Fibroblast of skin of right quadriceps (primary cell): ENCODE measurements around the gene NCS1.

Experiments
- DNase-seq: peaks from one replicate; pipeline ENCODE4 v3.0.0-alpha.2; 2013

The NCS1 gene

DNA sequence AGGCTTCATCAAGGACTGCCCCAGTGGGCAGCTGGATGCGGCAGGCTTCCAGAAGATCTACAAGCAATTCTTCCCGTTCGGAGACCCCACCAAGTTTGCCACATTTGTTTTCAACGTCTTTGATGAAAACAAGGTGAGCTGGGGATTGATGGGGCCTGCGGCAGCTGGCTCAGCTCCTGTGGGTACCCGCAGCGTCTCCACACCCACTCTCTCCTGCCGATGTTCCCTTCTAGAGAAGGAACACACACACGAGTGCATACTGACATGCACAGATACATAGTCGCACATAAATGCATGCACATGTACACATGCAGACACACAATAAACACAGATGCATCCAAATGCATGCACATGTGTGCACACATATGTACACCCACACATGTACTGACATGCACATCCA, 45.6 kb downstream of the NCS1 start:
- no peak for DNase-seq

DNA sequence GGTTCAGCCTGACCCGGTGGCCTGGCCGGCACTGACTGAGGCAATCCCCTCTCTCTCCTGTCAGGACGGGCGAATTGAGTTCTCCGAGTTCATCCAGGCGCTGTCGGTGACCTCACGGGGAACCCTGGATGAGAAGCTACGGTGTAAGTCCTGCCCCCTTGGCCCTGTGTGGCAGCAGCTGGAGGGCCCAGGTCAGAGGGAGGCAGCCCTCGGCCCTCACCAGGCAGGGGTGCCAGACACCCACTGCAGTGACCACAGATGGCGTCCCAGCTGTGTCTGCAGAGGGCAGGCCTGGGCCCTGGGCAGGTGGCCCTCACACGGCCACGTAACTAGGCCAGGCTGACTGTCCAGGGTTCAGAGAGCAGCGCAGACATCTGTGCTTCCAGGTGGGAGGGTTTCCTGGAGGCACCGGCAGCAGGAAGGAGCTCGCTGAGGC, 47.5 kb downstream of the NCS1 start:
- DNase-seq = no peak

DNA sequence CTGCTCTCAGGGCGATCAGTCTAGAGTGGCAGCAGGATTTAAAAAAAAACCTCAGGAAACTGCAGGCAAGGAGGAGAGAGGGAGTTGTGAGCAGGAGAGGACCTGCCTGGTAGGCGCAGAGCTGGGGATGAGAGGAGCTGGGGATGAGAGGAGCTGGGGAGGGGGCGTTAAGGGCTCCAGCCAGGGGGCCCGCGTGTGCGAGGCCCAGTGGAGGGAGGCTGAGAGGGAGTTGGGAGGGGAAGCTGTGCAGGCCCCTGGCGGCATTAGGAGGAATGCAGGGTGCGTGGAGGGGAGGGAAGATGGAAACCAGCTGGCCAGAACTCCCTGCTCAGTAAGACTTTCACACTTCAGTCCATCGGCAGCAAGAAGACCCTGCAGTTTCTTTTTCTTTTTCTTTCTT, 48.1 kb downstream of the NCS1 start:
- peak; percentile 48 for DNase-seq

DNA sequence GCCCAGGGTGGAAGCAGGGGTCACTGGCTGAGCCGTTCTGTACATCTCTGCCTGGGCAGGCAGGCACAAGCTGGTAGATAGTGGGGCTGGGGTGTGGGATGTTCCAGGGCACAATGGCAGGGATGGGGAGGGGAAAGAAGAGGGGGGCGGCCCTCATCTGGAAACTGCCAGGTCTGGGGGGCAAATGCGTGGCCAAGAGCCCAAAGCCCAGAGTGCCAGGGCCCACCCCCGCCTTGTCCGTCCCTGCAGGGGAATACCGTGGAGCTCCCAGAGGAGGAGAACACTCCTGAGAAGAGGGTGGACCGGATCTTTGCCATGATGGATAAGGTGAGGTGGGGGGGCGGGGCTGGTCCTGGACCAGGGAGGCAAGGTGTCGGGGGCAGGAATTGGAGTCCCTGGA, 50.6 kb downstream of the NCS1 start:
- no peak for DNase-seq

DNA sequence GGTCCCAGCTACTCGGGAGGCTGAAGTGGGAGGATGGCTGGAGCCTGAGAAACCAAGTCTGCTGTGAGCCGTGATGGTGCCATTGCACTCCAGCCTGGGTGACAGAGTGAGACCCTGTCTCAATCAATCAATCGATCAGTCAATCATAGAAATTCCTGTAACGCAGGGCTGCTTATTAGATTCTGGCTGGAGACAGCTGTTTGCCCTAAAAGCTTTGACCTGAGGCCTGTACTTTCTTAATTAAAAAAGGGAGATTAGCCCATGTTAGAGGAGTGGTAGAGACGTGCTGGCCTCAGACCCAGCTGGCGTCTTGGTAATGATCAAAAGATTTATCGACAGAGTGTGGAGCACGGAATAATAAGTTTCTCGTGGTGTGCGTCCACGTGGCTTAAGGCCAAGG, 52.9 kb downstream of the NCS1 start:
- no peak for DNase-seq

GRCh38 chr9:130225586-130225985, 53.4 kb downstream of the NCS1 start:
- no peak for DNase-seq

DNA sequence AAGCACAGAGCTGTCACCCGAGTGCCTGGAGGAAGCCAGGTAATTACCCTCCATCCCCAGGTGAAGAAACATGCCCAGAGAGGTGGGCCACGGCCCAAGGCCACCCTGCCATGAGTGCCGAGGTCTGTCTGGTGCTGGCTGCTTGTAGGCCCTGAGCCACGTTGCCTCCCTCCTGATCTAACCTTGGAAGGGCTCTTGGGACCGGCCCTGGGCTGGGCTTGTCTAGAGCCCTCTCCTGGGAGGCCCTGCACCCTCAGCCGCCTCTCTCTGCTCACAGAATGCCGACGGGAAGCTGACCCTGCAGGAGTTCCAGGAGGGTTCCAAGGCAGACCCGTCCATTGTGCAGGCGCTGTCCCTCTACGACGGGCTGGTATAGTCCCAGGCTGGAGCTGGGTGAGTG, 53.9 kb downstream of the NCS1 start:
- DNase-seq = no peak

DNA sequence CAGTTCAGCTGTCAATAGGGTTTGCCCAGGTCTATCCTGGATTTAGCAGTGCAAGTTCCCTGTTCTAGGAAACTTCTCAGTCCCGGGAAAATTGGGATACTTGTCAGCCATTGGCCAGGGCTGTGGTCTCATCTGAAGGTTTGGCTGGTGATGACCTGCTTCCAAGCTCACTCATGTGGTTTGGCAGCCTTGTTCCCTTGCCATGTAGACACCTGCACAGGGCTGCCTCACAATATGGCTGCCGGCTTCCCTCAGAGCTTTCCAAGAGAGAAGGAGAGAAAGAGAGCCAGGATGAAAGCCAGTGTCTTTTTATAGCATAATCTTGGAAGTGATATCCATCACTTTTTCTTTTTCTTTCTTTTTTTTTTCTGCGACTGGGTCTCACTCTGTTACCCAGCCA, 55.6 kb downstream of the NCS1 start:
- DNase-seq = no peak

- DNase-seq = no peak
Observed at GRCh38 chr9:130229759-130230158, 57.6 kb downstream of the NCS1 start.

DNA sequence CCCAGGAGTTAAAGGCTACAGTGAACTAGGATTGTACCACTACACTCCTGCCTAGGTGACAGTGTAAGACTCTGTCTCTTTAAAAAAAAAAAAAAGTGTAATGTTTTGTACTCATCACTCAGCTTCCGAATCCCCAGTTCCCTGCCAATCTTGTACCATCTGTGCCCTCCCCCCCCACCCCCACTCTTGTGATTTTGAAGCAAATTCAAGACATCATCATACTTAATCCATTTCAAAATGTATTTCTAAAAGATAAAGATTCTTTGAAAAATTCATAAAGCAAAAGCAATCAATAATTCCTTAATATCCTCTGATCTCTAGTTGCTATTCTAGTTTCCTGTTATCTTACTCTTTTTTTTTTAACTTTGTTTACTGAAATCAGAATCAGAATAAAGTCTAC, 58.4 kb downstream of the NCS1 start:
- DNase-seq = no peak

GRCh38 chr9:130232899-130233586, 60.8 kb downstream of the NCS1 start:
- DNase-seq = no peak

GRCh38 chr9:130233587-130233945, 61.4 kb downstream of the NCS1 start:
- no peak for DNase-seq

GRCh38 chr9:130234340-130235260, 62.4 kb downstream of the NCS1 start:
- DNase-seq = no peak

DNA sequence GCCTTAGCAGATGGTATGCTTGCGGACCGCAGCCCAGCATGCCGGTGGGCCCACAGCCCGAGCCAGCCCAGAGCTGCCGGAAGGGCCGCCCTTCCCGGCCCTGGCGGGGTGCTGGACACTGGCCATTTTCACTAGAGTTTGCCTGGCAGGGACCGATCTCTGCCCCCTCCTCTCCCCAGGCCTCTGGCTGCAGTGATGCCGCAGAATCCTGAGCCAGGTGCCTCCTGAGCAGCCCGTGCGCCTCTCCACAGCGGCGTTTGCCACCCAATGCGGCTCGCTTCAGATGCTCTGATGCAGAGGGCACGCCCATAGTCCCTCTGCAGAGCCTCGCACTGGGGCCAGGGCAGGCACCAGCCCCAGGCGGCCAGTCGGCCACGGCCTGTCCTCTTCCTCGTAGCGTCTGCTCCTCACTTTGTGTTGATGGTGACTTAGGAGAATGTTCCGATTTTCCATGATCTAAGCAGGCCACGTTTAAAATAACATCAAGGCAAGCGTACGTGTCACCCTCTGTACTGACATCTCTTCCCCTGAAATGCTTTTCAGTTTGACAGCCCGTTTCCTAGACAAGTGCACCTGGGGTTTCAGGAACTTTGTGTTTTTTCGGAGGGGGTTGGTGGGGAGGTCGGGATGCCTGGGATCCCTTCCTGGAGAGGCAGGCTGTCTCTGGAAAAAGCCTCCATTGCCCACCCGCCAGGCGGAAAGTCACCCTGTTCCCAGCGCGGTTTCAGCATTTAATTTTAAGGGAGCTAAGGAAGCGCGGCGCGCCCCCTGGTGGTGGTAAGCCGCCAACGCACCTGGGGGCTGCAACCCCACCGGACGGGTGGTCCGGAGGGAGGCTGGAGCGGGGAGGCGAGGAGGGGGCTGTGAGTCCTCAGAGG, 63.6 kb downstream of the NCS1 start:
- peak; percentile 51 for DNase-seq

- no peak for DNase-seq
Observed at GRCh38 chr9:130236436-130236985, 64.3 kb downstream of the NCS1 start.

- DNase-seq = no peak
Observed at GRCh38 chr9:130237076-130237475, 64.9 kb downstream of the NCS1 start.

- DNase-seq = no peak
Observed at GRCh38 chr9:130237763-130238524, 65.7 kb downstream of the NCS1 start.

DNA sequence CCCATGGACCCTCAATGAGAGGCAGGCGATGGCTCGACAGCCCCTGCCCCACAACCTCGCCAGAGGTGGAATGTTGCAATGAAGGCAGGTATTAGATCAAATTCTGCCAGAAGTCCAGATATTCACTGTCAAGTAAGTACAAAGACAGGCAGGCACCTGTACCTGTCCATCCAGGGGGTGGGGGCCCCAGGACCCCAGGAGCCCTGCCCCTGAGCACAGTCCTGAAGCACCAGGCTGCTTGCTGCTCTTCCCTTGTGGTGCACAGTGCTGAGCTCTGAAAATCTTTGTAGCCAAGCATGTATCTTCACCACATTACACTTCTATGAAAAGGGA, 67.1 kb downstream of the NCS1 start:
- no peak for DNase-seq

GRCh38 chr9:130239741-130240241, 67.6 kb downstream of the NCS1 start:
- DNase-seq = no peak

DNA sequence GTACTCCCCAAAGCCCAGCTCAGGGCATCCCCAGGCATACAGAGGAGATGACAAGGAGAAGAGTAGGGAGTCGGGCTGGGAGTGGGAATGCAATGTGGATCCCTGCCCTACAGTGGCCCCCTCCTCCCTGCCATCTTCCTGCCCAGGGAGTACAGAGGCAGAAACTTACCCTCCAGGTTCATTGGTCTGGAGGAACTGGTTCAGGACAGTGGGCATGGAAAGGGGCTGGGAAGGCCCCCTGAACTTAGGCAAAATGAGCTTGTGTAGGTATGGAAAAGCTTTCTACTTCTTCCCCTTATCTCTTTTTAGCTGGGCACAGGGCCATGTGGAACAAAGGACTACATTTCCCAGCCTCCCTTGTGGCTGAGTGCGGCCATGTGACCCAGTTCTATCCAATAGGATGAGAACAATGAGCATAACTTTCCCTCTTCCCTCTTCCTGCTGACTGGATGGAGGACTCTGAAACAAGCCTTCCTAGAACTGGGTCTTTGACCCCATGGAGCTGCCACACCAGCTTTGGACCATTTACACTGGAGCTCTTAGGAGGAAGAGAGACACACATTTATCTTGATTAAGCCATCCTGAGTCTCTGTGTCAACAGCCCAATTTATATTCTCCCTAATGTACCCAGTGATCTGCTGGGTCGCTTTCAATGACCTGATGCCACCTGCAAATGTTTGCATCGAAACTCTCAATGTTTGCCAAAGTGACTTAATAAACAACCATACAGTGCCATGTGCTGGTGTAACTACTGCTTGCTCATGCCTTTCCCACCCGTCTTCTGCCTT, 68.4 kb downstream of the NCS1 start:
- peak; percentile 61 for DNase-seq

- DNase-seq = no peak
Observed at GRCh38 chr9:130241198-130241535, 69.0 kb downstream of the NCS1 start.
